Heart left ventricle (tissue), 13 donors: ENCODE data around the gene MEGF9.

ENCODE experiments used
- POLR2A ChIP-seq, 2 donors: fragments of 450-650 bp; IDR thresholded peaks; one replicate each; pipeline ENCODE4 v1.6.1; 2017; ENCODE audit warnings: antibody characterized with exemption in 2 of 2, mild to moderate bottlenecking in 2 of 2, moderate library complexity in 2 of 2
- TF ChIP-seq, protein P1 (sequence below), 12 donors: fragments of 200-600 bp; sonication (generic) in 4 of 12; IDR thresholded peaks; one replicate each; pipeline versions ENCODE4 v1.5.0 to v1.8.0; 2018 to 2022; ENCODE audit warnings: antibody characterized with exemption in 12 of 12, mild to moderate bottlenecking in 5 of 12
- donor health status: ischemic (EF 13 %, LVEDD 7.1; RV severe dilation, severe dysfunction).
- donor health status: DM: no; HTN: yes; CAD: no.
- donor health status: DM: no; HTN: no; CAD: no.
- donor health status: ischemic (EF 25% LVEDD 6.9; RV normal size, moderate dysfunction).
- donor health status: ischemic (EF 25% LVEDD 5.7; RV mildly dilated, moderate dysfunction).
- donor health status: ischemic (EF 35%, LVEDD 5.7; RV mildly dilated, moderate dysfunction).
- donor health status: nonischemic (EF 11% LVEDD 7.7; RV severe dilation, severe dysfunction).
- donor health status: DM: yes; HTN: yes; CAD: no.
- donor health status: PGD.
- donor health status: ischemic (EF 29% LVEDD 5.4; RV normal size, mild dysfunction).
- donor health status: nonischemic (EF 23%, LVEDD 6.1; RV moderate dilation, normal function).

DNA sequence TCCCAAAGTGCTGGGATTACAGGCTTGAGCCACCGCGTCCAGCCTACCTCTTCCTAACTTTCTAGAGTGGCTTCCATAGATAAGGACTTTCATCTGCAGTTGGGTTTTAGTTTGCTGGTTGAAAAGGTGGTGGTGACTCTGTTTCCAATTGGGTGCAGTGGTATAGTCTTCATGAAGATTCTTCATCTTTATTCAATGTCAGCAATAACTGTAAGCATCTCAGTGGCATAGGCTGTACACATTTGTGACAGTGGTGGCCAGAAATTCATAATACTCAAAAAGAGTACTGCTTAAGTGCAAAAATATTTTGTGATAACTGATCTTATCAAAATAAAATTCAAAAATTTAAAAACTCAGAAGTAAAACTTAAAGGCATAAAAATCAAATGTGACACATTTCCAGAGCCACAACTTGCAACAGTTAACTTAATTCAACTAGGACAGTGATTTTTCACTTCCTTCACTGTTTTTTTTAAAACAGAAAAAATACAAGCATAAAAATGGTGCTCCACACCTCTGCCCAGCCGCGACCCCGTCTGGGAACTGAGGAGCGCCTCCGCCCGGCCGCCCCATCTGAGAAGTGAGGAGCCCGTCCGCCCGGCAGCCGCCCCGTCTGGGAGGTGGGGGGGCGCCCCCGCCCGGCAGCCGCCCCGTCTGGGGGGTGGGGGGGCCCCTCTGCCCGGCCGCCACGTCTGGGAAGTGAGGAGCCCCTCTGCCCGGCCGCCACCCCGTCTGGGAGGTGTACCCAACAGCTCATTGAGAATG lies 77.9 kb downstream of the MEGF9 start:
- TF ChIP-seq, protein P1, sequence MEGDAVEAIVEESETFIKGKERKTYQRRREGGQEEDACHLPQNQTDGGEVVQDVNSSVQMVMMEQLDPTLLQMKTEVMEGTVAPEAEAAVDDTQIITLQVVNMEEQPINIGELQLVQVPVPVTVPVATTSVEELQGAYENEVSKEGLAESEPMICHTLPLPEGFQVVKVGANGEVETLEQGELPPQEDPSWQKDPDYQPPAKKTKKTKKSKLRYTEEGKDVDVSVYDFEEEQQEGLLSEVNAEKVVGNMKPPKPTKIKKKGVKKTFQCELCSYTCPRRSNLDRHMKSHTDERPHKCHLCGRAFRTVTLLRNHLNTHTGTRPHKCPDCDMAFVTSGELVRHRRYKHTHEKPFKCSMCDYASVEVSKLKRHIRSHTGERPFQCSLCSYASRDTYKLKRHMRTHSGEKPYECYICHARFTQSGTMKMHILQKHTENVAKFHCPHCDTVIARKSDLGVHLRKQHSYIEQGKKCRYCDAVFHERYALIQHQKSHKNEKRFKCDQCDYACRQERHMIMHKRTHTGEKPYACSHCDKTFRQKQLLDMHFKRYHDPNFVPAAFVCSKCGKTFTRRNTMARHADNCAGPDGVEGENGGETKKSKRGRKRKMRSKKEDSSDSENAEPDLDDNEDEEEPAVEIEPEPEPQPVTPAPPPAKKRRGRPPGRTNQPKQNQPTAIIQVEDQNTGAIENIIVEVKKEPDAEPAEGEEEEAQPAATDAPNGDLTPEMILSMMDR (IDR thresholded peaks at IDR 0.05), result no peak
- TF ChIP-seq POLR2A (IDR thresholded peaks at IDR 0.05), result no peak
